ENCODE data around the gene PGM2L1. TPM values are rescaled to one million over a fixed set of nuclear protein-coding genes. Genes with fewer than 3 reads are reported as not detected.

The PGM2L1 gene
- total and polyA plus RNA-seq, 12 donors, result 0.54 to 27.8 (median 2.2) TPM

- Histone ChIP-seq H3K36me3 (replicated peaks in 1 of 2) (no peaks in the 10 kb centered on the region), H3K27ac (peak overlapping the region in 1 of 5 donors; percentile 63), H3K4me1 (replicated peaks in 1 of 2) (peaks cover 5 to 51% of the 10 kb centered on the region in 2 donors), H3K27me3 (no peaks in the 10 kb centered on the region), H3K9me3 (replicated peaks in 1 of 3) (peaks cover 0 to 2% (median 0%) of the 10 kb centered on the region in 3 donors), H3K4me3 (no peak overlapping the region)
- no peak for TF ChIP-seq POLR2A (IDR thresholded peaks at IDR 0.05)
- TF ChIP-seq, protein P1, sequence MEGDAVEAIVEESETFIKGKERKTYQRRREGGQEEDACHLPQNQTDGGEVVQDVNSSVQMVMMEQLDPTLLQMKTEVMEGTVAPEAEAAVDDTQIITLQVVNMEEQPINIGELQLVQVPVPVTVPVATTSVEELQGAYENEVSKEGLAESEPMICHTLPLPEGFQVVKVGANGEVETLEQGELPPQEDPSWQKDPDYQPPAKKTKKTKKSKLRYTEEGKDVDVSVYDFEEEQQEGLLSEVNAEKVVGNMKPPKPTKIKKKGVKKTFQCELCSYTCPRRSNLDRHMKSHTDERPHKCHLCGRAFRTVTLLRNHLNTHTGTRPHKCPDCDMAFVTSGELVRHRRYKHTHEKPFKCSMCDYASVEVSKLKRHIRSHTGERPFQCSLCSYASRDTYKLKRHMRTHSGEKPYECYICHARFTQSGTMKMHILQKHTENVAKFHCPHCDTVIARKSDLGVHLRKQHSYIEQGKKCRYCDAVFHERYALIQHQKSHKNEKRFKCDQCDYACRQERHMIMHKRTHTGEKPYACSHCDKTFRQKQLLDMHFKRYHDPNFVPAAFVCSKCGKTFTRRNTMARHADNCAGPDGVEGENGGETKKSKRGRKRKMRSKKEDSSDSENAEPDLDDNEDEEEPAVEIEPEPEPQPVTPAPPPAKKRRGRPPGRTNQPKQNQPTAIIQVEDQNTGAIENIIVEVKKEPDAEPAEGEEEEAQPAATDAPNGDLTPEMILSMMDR (IDR thresholded peaks at IDR 0.05), result peak; percentile 53 to 62 (median 54)
- intact Hi-C loops (cut with DNase I), result loop anchor here in 1 of 2 donors (5.0 kb wide), 1 partner anchor 64 kb away; no protein-coding TSS in a partner anchor
- 28 to 33% (median 30%) methylated on average over 10 of the region's 10 CpGs for WGBS, 4 donors
- peak in 6 of 7 donors; percentile 34 to 56 (median 46) for DNase-seq
Observed at GRCh38 chr11:74321487-74322188, 76.6 kb downstream of the PGM2L1 start.

DNA sequence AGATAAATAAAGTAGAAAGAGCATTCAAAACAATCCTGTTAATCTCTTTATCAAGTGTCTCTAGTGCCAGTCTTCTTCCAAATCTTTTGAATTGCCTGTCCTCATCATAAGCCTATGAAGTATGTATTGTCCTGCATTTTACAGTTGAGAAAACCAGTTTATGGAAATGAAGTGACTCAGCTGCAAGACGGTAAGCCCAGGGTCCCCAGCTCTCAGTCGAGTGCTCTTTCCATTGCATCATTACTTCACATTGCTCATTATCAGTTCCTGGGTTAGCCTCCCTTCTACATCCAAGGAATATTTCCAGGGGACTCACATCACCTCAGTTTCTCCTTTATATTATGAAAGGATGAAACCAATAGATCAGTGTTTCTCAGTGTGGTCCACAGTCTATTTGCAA is 77.7 kb downstream of the PGM2L1 start:
- H3K27me3 ChIP-seq, result no peaks in the 10 kb centered on the region
- intact Hi-C loops (cut with DNase I), result loop anchor here in 1 of 2 donors (5.0 kb wide), 1 partner anchor 63 kb away; no protein-coding TSS in a partner anchor
- H3K4me1 ChIP-seq (replicated peaks in 1 of 2), result peaks cover 0 to 43% of the 10 kb centered on the region in 2 donors

DNA sequence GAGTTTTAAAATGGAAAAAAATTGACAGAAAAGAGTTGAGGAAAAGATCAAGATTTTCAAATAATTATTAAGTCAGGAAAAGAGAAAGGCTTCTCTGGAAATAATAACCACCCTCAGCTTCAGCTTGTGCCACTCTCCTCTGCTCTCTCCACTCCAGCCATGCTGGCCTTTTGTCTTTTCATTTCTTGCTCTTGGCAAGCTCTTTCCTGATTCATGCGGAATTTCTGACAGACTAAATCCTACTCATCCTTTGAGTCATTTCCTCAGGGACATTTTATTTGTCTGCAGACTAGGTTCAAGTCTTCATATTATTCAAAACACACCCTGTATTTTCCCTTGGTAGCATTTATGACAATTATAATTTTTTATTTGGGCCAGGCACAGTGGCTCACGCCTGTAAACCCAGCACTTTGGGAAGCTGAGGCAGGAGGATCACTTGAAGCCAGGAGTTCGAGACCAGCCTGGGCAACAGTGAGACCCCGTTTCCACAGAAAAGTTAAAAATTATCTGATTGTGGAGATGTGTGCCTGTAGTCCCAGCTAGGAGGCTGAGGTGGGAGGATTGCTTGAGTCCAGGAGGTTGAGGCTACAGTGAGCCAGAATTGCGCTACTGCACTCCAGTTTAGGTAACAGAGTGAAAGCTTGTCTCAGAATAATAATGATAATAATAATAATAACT is 79.0 kb downstream of the PGM2L1 start:
- H3K27me3 ChIP-seq, result no peaks in the 10 kb centered on the region
- H3K27ac ChIP-seq, result peak overlapping the region in 3 of 5 donors; percentile 2 to 75 (median 47)
- peaks cover 0 to 4% (median 0%) of the 10 kb centered on the region in 3 donors for H3K9me3 ChIP-seq (replicated peaks in 1 of 3)
- H3K36me3 ChIP-seq (replicated peaks in 1 of 2), result no peaks in the 10 kb centered on the region
- no peak overlapping the region for H3K4me3 ChIP-seq
- TF ChIP-seq, protein P1 (IDR thresholded peaks at IDR 0.05), result no peak
- TF ChIP-seq POLR2A (IDR thresholded peaks at IDR 0.05), result no peak
- DNase-seq, result peak in 6 of 7 donors; percentile 38 to 66 (median 46)
- 58 to 65% (median 61%) methylated on average over 5 of the region's 5 CpGs for WGBS, 4 donors
- peaks cover 0 to 40% of the 10 kb centered on the region in 2 donors for H3K4me1 ChIP-seq (replicated peaks in 1 of 2)
- intact Hi-C loops (cut with DNase I), result loop anchor here in 1 of 2 donors (10.0 kb wide), 1 partner anchor 54 kb away; no protein-coding TSS in a partner anchor

More for the DNA sequence above, 77.7 kb downstream of the PGM2L1 start:
- no peak for TF ChIP-seq POLR2A (IDR thresholded peaks at IDR 0.05)
- TF ChIP-seq, protein P1 (IDR thresholded peaks at IDR 0.05), result no peak
- no peak overlapping the region for H3K27ac ChIP-seq
- H3K36me3 ChIP-seq (replicated peaks in 1 of 2), result no peaks in the 10 kb centered on the region
- peaks cover 0 to 4% (median 0%) of the 10 kb centered on the region in 3 donors for H3K9me3 ChIP-seq (replicated peaks in 1 of 3)
- H3K4me3 ChIP-seq, result no peak overlapping the region
- no peak for DNase-seq
- WGBS, 4 donors, result 56 to 70% (median 60%) methylated on average over 2 of the region's 2 CpGs

All from adrenal gland (tissue), 12 donors.